HK-2 (cell line): ENCODE results near the gene LRRN4CL.
A peak's percentile ranks its signal among the peaks of the same experiment; 100 is the strongest.
"Not testable (repeated sequence)": the region's sequence is repeated elsewhere in the genome, so short reads cannot be mapped to it uniquely, and the experiment has no call there.

Experiments used
- DNase-seq: peaks from one replicate; pipeline ENCODE4 v3.0.0-alpha.2; 2018; ENCODE audit not compliant: unreplicated experiment

LRRN4CL gene

GRCh38 chr11:62709247-62710000, 20.1 kb upstream of the LRRN4CL start:
- DNase-seq, result no peak

GRCh38 chr11:62708793-62709192, 19.5 kb upstream of the LRRN4CL start:
- DNase-seq, result no peak

- DNase-seq, result no peak
These were observed 19.1 kb upstream of the LRRN4CL start for GRCh38 chr11:62708392-62708791.

- DNase-seq, result no peak
These were observed 18.0 kb upstream of the LRRN4CL start, which contains the start of the genes BSCL2 and GNG3 for GRCh38 chr11:62707277-62707861. TSS of gene BSCL2 (minus strand) at chr11:62707424. CDS start at chr11:62707195, 229 bp downstream. TSS of gene GNG3 (plus strand) at chr11:62707676. CDS start at chr11:62708296, 620 bp downstream.

- no peak for DNase-seq
These were observed 17.5 kb upstream of the LRRN4CL start for GRCh38 chr11:62706850-62707247.

GRCh38 chr11:62705880-62706849, 16.8 kb upstream of the LRRN4CL start:
- peak; percentile 88 for DNase-seq

GRCh38 chr11:62705413-62705812, 16.1 kb upstream of the LRRN4CL start:
- DNase-seq, result no peak

GRCh38 chr11:62703921-62704320, 14.6 kb upstream of the LRRN4CL start:
- not testable (repeated sequence) for DNase-seq

- no peak for DNase-seq
These were observed 12.9 kb upstream of the LRRN4CL start for GRCh38 chr11:62702246-62702645.

GRCh38 chr11:62694455-62695167, 5.3 kb upstream of the LRRN4CL start:
- DNase-seq, result peak; percentile 49

GRCh38 chr11:62693624-62694023, 4.3 kb upstream of the LRRN4CL start:
- DNase-seq, result not testable (repeated sequence)

- no peak for DNase-seq
These were observed 839 bp downstream of the LRRN4CL start for GRCh38 chr11:62688491-62688890.

- no peak for DNase-seq
These were observed 1.6 kb downstream of the LRRN4CL start for GRCh38 chr11:62687508-62688396.

- no peak for DNase-seq
These were observed 6.8 kb downstream of the LRRN4CL start for GRCh38 chr11:62682518-62682917.

GRCh38 chr11:62680825-62681240, 8.5 kb downstream of the LRRN4CL start:
- no peak for DNase-seq

GRCh38 chr11:62678770-62679696, 10.3 kb downstream of the LRRN4CL start, which contains the start of gene UBXN1:
TSS of gene UBXN1 (minus strand) at chr11:62679073. CDS start at chr11:62678923, 150 bp downstream.
- DNase-seq, result peak; percentile 79

- no peak for DNase-seq
These were observed 10.9 kb downstream of the LRRN4CL start for GRCh38 chr11:62678433-62678769.

GRCh38 chr11:62677714-62678113, 11.6 kb downstream of the LRRN4CL start:
- no peak for DNase-seq

- no peak for DNase-seq
These were observed 12.2 kb downstream of the LRRN4CL start for GRCh38 chr11:62677156-62677555.
